ENCODE measurements around the gene C9orf50. TPM values are rescaled to one million over a fixed set of nuclear protein-coding genes. Genes with fewer than 3 reads are reported as not detected.
A peak's percentile ranks its signal among the peaks of the same experiment; 100 is the strongest.

C9orf50 gene
- total RNA-seq, 1 donor from 2014 or later, result 1.0 TPM

- no peak for DNase-seq (ENCODE audit: low spot score)
These were observed 10.8 kb upstream of the C9orf50 start for GRCh38 chr9:129631674-129632129.

GRCh38 chr9:129630967-129631673 is 10.2 kb upstream of the C9orf50 start:
- no peak for DNase-seq (ENCODE audit: low spot score)

- no peak for DNase-seq (ENCODE audit: low spot score)
These were observed 8.4 kb upstream of the C9orf50 start for GRCh38 chr9:129629251-129629820.

GRCh38 chr9:129628709-129629108 is 7.8 kb upstream of the C9orf50 start:
- DNase-seq (ENCODE audit: low spot score), result no peak

- DNase-seq (ENCODE audit: low spot score), result no peak
These were observed 6.9 kb upstream of the C9orf50 start for GRCh38 chr9:129627556-129628440.

- no peak for DNase-seq (ENCODE audit: low spot score)
These were observed 5.9 kb upstream of the C9orf50 start for GRCh38 chr9:129626625-129627284.

- peak; percentile 89 for DNase-seq (ENCODE audit: low spot score)
These were observed 5.3 kb upstream of the C9orf50 start, which contains the start of gene NTMT1 for GRCh38 chr9:129626079-129626624. TSS of gene NTMT1 (plus strand) at chr9:129626163. CDS start at chr9:129632704, 6,541 bp downstream.

GRCh38 chr9:129624947-129625346 is 4.0 kb upstream of the C9orf50 start:
- no peak for DNase-seq (ENCODE audit: low spot score)

- DNase-seq (ENCODE audit: low spot score), result no peak
These were observed 3.4 kb upstream of the C9orf50 start for GRCh38 chr9:129624168-129624759.

- no peak for DNase-seq (ENCODE audit: low spot score)
These were observed 2.4 kb upstream of the C9orf50 start for GRCh38 chr9:129623331-129623730.

GRCh38 chr9:129619787-129620668 is 873 bp downstream of the C9orf50 start:
- DNase-seq (ENCODE audit: low spot score), result no peak

GRCh38 chr9:129617167-129617566 is 3.7 kb downstream of the C9orf50 start:
- DNase-seq (ENCODE audit: low spot score), result no peak

- DNase-seq (ENCODE audit: low spot score), result no peak
These were observed 5.3 kb downstream of the C9orf50 start for GRCh38 chr9:129615407-129616285.

GRCh38 chr9:129614932-129615331 is 6.0 kb downstream of the C9orf50 start:
- no peak for DNase-seq (ENCODE audit: low spot score)

GRCh38 chr9:129613520-129614175 is 7.3 kb downstream of the C9orf50 start:
- DNase-seq (ENCODE audit: low spot score), result peak; percentile 71

GRCh38 chr9:129612815-129613519 is 7.9 kb downstream of the C9orf50 start:
- no peak for DNase-seq (ENCODE audit: low spot score)

GRCh38 chr9:129612123-129612522 is 8.8 kb downstream of the C9orf50 start:
- DNase-seq (ENCODE audit: low spot score), result no peak

- DNase-seq (ENCODE audit: low spot score), result no peak
These were observed 9.5 kb downstream of the C9orf50 start for GRCh38 chr9:129611307-129611800.
